ENCODE data around the gene P2RX7.
"Not testable (repeated sequence)": the region's sequence is repeated elsewhere in the genome, so short reads cannot be mapped to it uniquely, and the experiment has no call there.

- not testable (repeated sequence) for TF ChIP-seq PCBP2 (IDR thresholded peaks at IDR 0.05; ENCODE audit: low read depth, low read length, poor library complexity, severe bottlenecking); POLR2A (conservative IDR thresholded peaks at IDR 0.05); CTCF (IDR thresholded peaks at IDR 0.05 in 2 of 3, conservative IDR thresholded peaks at IDR 0.05 in 1 of 3; ENCODE audit: insufficient read depth in 2 of 3, low read depth in 1 of 3, low read length in 3 of 3); ELF1 (tag; IDR thresholded peaks at IDR 0.05); REST (IDR thresholded peaks at IDR 0.05; ENCODE audit: borderline replicate concordance); REST (CRISPR knock-in tag; IDR thresholded peaks at IDR 0.05; ENCODE audit: low read depth); TEAD4 (IDR thresholded peaks at IDR 0.05; ENCODE audit: low read length); TEAD4 (CRISPR knock-in tag; IDR thresholded peaks at IDR 0.05; ENCODE audit: borderline replicate concordance); NCOA6 (IDR thresholded peaks at IDR 0.05); HNRNPUL1 (IDR thresholded peaks at IDR 0.05; ENCODE audit: low read length); CREB1 (IDR thresholded peaks at IDR 0.05); CREB1 (CRISPR knock-in tag; IDR thresholded peaks at IDR 0.05); ZNF512 (tag; IDR thresholded peaks at IDR 0.05); BMI1 (IDR thresholded peaks at IDR 0.05; ENCODE audit: low read length); MEF2A (IDR thresholded peaks at IDR 0.05; ENCODE audit: control insufficient read depth, low read depth, low read length)
Measured at GRCh38 chr12:121158728-121159351, 26.2 kb downstream of the P2RX7 start.
